Keratinocyte (primary cell): Measurements from ENCODE around the gene LHX4. TPM values are rescaled to one million over a fixed set of nuclear protein-coding genes. Genes with fewer than 3 reads are reported as not detected.

Experiments used
- DNase-seq: peaks from one replicate; pipeline ENCODE4 v3.0.0-alpha.2; 2011; ENCODE audit warnings: low read depth, missing footprints, low spot score
- FAIRE-seq: peaks from 2 replicates; lab custom pipeline; 2011; peaks lifted over from hg19 to GRCh38; lab: Jason Lieb, UNC
- H2AFZ ChIP-seq: 2 replicates; pipeline ENCODE4 v1.6.0; 2012; ENCODE audit warnings: low read length, control low read depth, inconsistent platforms; ENCODE audit not compliant: control insufficient read depth
- H3K27ac ChIP-seq: 2 replicates; pipeline ENCODE4 v1.5.1; 2011; ENCODE audit warnings: low read length; ENCODE audit not compliant: control insufficient read depth, insufficient read depth
- H3K27me3 ChIP-seq: 3 replicates; pipeline ENCODE4 v1.6.0; 2011; ENCODE audit warnings: low read length; ENCODE audit not compliant: control insufficient read depth, insufficient read depth; ENCODE audit errors: extremely low read depth
- H3K36me3 ChIP-seq, 2 experiments: 2 replicates in 1 of 2; 3 replicates in 1 of 2; pipeline ENCODE4 v1.5.1; 2011; ENCODE audit warnings: low read length in 2 of 2, mild to moderate bottlenecking in 1 of 2; ENCODE audit not compliant: control insufficient read depth in 2 of 2, insufficient read depth in 2 of 2; ENCODE audit errors: extremely low read depth in 1 of 2
- H3K4me1 ChIP-seq: 3 replicates; pipeline ENCODE4 v1.5.1; 2011; ENCODE audit warnings: low read length; ENCODE audit not compliant: control insufficient read depth, insufficient read depth; ENCODE audit errors: extremely low read depth
- H3K4me2 ChIP-seq: 3 replicates; pipeline ENCODE4 v1.6.0; 2011; ENCODE audit warnings: low read depth, low read length; ENCODE audit not compliant: control insufficient read depth, insufficient read depth; ENCODE audit errors: extremely low read depth
- H3K4me3 ChIP-seq, 3 experiments: fragments of 200-600 bp in 1 of 3; sonication (generic) in 1 of 3; 2 replicates in 2 of 3; 3 replicates in 1 of 3; pipeline ENCODE4 v1.5.1; 2011 to 2016; ENCODE audit warnings: low read length in 3 of 3, mild to moderate bottlenecking in 3 of 3, control low read depth in 2 of 3, inconsistent platforms in 1 of 3, low read depth in 1 of 3, mixed read lengths in 1 of 3, mixed run types in 1 of 3, moderate library complexity in 1 of 3; ENCODE audit not compliant: control insufficient read depth in 2 of 3, insufficient read depth in 2 of 3; ENCODE audit errors: extremely low read depth in 1 of 3
- H3K79me2 ChIP-seq: 2 replicates; pipeline ENCODE4 v1.6.0; 2012; ENCODE audit warnings: low read length; ENCODE audit not compliant: control insufficient read depth, insufficient read depth
- H3K9ac ChIP-seq: 3 replicates; pipeline ENCODE4 v1.6.0; 2011; ENCODE audit warnings: low read length; ENCODE audit not compliant: control insufficient read depth, insufficient read depth; ENCODE audit errors: extremely low read depth
- H3K9me1 ChIP-seq: 3 replicates; pipeline ENCODE4 v1.6.0; 2011; ENCODE audit warnings: low read length; ENCODE audit not compliant: control insufficient read depth, insufficient read depth; ENCODE audit errors: extremely low read depth
- H3K9me3 ChIP-seq: 2 replicates; pipeline ENCODE4 v1.5.1; 2012; ENCODE audit warnings: low read depth, low read length; ENCODE audit not compliant: control insufficient read depth
- H4K20me1 ChIP-seq: 3 replicates; pipeline ENCODE4 v1.6.0; 2011; ENCODE audit warnings: low read length; ENCODE audit not compliant: control insufficient read depth, insufficient read depth; ENCODE audit errors: extremely low read depth
- CTCF ChIP-seq, 3 experiments: IDR thresholded peaks in 1 of 3; conservative IDR thresholded peaks in 1 of 3; optimal IDR thresholded peaks in 1 of 3; 2 replicates in 2 of 3; 3 replicates in 1 of 3; pipeline versions ENCODE3 to v1.5.1; 2011; ENCODE audit warnings: low read length in 3 of 3, mild to moderate bottlenecking in 3 of 3, moderate library complexity in 2 of 3, control low read depth in 1 of 3, inconsistent platforms in 1 of 3; ENCODE audit not compliant: insufficient read depth in 2 of 3; ENCODE audit errors: extremely low read depth in 1 of 3
- EZH2 ChIP-seq: IDR thresholded peaks from one replicate; pipeline ENCODE4 v1.6.1; 2012; ENCODE audit warnings: inconsistent platforms, mild to moderate bottlenecking, low read length, moderate library complexity
- dilution Hi-C: fragments of 300-500 bp; cut with MboI; formaldehyde crosslinking; loops from one replicate; pipeline ENCODE4 v1.7.0; 2020; ENCODE audit warnings: low sequenced_read_pairs; ENCODE audit not compliant: extremely low pct_ligation_motif_present
- polyA plus RNA-seq, 5 experiments: library from polyadenylated mRNA; depleted of rRNA in 3 of 5; stranded (reverse) in 3 of 5; stranded (forward) in 1 of 5; unstranded in 1 of 5; fragments of >200 nt; gene quantifications; 1 replicate in 1 of 5; 2 replicates in 3 of 5; 3 replicates in 1 of 5; pipeline versions ENCODE4 v1.2.1 to v1.2.3, GENCODE V29; 2011 to 2012; ENCODE audit warnings: missing spikeins in 2 of 5, low read depth in 1 of 5, low replicate concordance in 1 of 5

Gene LHX4
- polyA plus RNA-seq, 1 donor (not counting 4 experiments of a cell fraction or from before 2014, with no cell fraction given): not detected

GRCh38 chr1:180244840-180245239 is 14.8 kb downstream of the LHX4 start:
- no peak overlapping the region for H3K27ac ChIP-seq
- H3K36me3 ChIP-seq: no peaks in the 10 kb centered on the region
- no peak for FAIRE-seq
- no peaks in the 10 kb centered on the region for H4K20me1 ChIP-seq
- no peak for DNase-seq
- H3K4me1 ChIP-seq: no peaks in the 10 kb centered on the region
- dilution Hi-C loops: no loop called here
- no peaks in the 10 kb centered on the region for H3K79me2 ChIP-seq
- H3K27me3 ChIP-seq: peaks cover 29% of the 10 kb centered on the region
- no peaks in the 10 kb centered on the region for H3K9me3 ChIP-seq
- no peaks in the 10 kb centered on the region for H3K9me1 ChIP-seq
- H2AFZ ChIP-seq: no peak overlapping the region
- no peak overlapping the region for H3K9ac ChIP-seq
- H3K4me3 ChIP-seq: no peak overlapping the region
- no peak overlapping the region for H3K4me2 ChIP-seq
- no peak for TF ChIP-seq CTCF (optimal IDR thresholded peaks at IDR 0.05 in 1 of 3, IDR thresholded peaks at IDR 0.05 in 1 of 3, conservative IDR thresholded peaks at IDR 0.05 in 1 of 3; ENCODE audit: extremely low read depth in 1 of 3, insufficient read depth in 2 of 3, low read length in 3 of 3)
- no peak for TF ChIP-seq EZH2

DNA sequence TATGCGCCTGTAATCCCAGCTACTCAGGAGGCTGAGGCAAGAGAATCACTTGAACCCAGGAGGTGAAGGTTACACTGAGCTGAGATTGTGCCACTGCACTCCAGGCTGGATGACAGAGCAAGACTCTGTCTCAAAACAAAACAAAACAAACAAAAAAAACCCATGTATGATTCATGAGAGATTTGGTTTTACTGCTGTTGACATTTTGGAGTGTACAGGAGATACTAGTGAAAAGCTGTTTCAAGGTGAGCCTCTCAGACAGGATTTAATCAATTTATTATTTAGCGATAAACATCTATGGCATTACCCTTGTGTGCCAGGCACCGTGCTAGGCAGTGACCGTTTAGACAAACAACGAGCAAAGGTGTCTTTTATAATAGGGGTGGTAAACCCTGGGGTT is 16.5 kb downstream of the LHX4 start:
- DNase-seq: no peak

More for the DNA sequence above, 16.5 kb downstream of the LHX4 start:
- Histone ChIP-seq H3K9me3 (no peaks in the 10 kb centered on the region), H3K4me3 (no peak overlapping the region), H3K79me2 (no peaks in the 10 kb centered on the region), H3K9me1 (no peaks in the 10 kb centered on the region), H3K27me3 (peaks cover 19% of the 10 kb centered on the region), H3K27ac (no peak overlapping the region), H2AFZ (no peak overlapping the region), H3K4me1 (no peaks in the 10 kb centered on the region), H3K36me3 (no peaks in the 10 kb centered on the region), H4K20me1 (no peaks in the 10 kb centered on the region), H3K4me2 (no peak overlapping the region), H3K9ac (no peak overlapping the region)
- FAIRE-seq: no peak
- no peak for TF ChIP-seq CTCF (optimal IDR thresholded peaks at IDR 0.05 in 1 of 3, IDR thresholded peaks at IDR 0.05 in 1 of 3, conservative IDR thresholded peaks at IDR 0.05 in 1 of 3; ENCODE audit: extremely low read depth in 1 of 3, insufficient read depth in 2 of 3, low read length in 3 of 3)
- TF ChIP-seq EZH2: no peak
- dilution Hi-C loops: no loop called here
